ENCODE results near the gene PRLHR.

PRLHR gene

DNA sequence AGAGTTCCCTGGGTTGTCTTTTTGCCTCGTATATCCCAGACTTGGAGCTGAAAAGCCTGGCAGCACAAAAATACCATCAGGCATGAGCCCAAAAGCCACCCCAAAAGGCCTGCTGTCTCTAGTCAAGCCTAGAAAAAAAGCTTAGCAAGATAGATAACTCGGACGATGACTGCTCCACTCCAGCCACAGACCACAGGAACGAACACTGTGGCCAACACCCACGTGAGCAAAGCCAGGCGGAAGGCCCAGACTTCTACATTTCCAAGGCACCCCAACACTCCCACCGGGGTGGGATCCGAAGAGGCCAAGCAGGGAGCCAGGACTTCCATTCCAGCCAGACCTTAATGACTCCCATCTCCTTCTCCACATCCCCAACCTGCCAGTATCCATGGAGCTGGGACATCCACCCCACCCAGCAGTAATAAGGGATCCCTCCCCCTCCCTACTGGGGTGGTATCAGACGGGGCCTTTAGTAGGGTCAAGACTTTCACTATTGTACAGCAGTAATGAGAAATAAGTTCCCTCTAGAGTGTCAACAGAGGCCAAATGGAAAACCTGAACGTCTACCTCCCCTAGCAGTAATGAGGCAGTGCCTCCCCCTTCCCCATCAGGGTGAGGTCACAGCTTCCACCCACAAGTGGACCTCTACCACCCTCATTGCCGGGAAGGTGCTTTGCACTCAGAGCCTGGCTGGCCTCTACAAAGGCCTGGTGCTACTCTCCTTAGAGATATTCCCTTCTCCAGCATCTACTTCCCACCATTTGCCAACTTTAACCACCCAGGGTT, 23.0 kb downstream of the PRLHR start:
- no peak overlapping the region for H3K4me3 ChIP-seq (replicated peaks; ENCODE audit: insufficient read depth, low read length)
- TF ChIP-seq CTCF (IDR thresholded peaks at IDR 0.05; ENCODE audit: insufficient read depth, low read length): no peak
- TF ChIP-seq SPI1 (IDR thresholded peaks at IDR 0.05; ENCODE audit: borderline replicate concordance, low read depth): no peak
- TF ChIP-seq GABPA (IDR thresholded peaks at IDR 0.05; ENCODE audit: low read depth): no peak
- TF ChIP-seq POLR2AphosphoS5 (IDR thresholded peaks at IDR 0.05; ENCODE audit: low read depth): no peak
- TF ChIP-seq, protein P1, sequence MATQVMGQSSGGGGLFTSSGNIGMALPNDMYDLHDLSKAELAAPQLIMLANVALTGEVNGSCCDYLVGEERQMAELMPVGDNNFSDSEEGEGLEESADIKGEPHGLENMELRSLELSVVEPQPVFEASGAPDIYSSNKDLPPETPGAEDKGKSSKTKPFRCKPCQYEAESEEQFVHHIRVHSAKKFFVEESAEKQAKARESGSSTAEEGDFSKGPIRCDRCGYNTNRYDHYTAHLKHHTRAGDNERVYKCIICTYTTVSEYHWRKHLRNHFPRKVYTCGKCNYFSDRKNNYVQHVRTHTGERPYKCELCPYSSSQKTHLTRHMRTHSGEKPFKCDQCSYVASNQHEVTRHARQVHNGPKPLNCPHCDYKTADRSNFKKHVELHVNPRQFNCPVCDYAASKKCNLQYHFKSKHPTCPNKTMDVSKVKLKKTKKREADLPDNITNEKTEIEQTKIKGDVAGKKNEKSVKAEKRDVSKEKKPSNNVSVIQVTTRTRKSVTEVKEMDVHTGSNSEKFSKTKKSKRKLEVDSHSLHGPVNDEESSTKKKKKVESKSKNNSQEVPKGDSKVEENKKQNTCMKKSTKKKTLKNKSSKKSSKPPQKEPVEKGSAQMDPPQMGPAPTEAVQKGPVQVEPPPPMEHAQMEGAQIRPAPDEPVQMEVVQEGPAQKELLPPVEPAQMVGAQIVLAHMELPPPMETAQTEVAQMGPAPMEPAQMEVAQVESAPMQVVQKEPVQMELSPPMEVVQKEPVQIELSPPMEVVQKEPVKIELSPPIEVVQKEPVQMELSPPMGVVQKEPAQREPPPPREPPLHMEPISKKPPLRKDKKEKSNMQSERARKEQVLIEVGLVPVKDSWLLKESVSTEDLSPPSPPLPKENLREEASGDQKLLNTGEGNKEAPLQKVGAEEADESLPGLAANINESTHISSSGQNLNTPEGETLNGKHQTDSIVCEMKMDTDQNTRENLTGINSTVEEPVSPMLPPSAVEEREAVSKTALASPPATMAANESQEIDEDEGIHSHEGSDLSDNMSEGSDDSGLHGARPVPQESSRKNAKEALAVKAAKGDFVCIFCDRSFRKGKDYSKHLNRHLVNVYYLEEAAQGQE (IDR thresholded peaks at IDR 0.05; ENCODE audit: insufficient replicate concordance, low read depth): no peak
- no peak overlapping the region for H3K27ac ChIP-seq (replicated peaks)
- no peaks in the 10 kb centered on the region for H3K27me3 ChIP-seq (ENCODE audit: insufficient read depth, poor library complexity, severe bottlenecking)
- DNase-seq (ENCODE audit: low read depth in 1 of 2, low spot score in 1 of 2): no peak

DNA sequence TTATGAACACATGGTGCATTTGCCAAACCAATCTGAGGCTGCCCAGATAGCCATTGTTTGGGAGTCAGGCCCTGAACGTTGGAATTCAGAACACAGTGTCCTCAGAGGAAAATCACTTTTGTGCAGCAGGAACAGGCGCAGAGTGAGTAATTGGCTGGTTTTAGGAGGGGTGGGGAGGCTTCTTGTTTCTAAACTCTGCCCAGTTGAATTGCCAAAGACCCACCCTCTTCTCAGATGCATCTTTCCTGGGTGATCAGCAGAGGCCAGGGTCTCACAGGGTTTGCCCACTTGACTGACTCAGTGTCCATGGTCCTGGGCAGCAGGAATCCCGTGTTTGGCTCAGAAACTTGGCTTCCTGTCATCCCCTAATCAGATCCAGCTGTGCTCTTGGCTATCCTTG, 24.3 kb downstream of the PRLHR start:
- no peak overlapping the region for H3K4me3 ChIP-seq (replicated peaks; ENCODE audit: insufficient read depth, low read length)
- H3K27ac ChIP-seq (replicated peaks): no peak overlapping the region
- DNase-seq (ENCODE audit: low read depth in 1 of 2, low spot score in 1 of 2): no peak
- TF ChIP-seq GABPA (IDR thresholded peaks at IDR 0.05; ENCODE audit: low read depth) (no peak), SPI1 (IDR thresholded peaks at IDR 0.05; ENCODE audit: borderline replicate concordance, low read depth) (no peak), POLR2AphosphoS5 (IDR thresholded peaks at IDR 0.05; ENCODE audit: low read depth) (no peak), CTCF (IDR thresholded peaks at IDR 0.05; ENCODE audit: insufficient read depth, low read length) (no peak)
- TF ChIP-seq, protein P1 (IDR thresholded peaks at IDR 0.05; ENCODE audit: insufficient replicate concordance, low read depth): no peak
- no peaks in the 10 kb centered on the region for H3K27me3 ChIP-seq (ENCODE audit: insufficient read depth, poor library complexity, severe bottlenecking)

DNA sequence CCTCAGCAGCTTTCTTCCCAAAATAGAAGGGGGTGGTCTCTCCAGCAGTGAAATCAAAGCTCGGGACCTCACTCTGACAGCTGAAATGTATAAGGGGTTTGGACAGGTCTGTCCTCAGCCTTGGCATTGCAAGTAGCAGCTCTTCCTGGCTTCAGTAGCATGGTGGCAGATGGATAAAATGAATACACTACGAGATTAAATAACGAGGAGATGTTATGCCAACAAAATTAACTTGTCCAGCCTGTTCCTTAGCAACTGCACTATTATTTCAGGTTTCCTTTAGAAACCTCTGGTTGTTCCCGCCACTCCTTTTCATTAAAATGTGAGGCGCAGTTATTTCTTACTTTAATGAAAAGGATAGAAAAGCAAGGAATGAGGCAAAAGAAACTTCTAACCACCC, 24.9 kb downstream of the PRLHR start:
- no peak for DNase-seq (ENCODE audit: low read depth in 1 of 2, low spot score in 1 of 2)
- TF ChIP-seq GABPA (IDR thresholded peaks at IDR 0.05; ENCODE audit: low read depth): no peak
- no peak for TF ChIP-seq SPI1 (IDR thresholded peaks at IDR 0.05; ENCODE audit: borderline replicate concordance, low read depth)
- TF ChIP-seq POLR2AphosphoS5 (IDR thresholded peaks at IDR 0.05; ENCODE audit: low read depth): no peak
- TF ChIP-seq, protein P1 (IDR thresholded peaks at IDR 0.05; ENCODE audit: insufficient replicate concordance, low read depth): no peak
- TF ChIP-seq CTCF (IDR thresholded peaks at IDR 0.05; ENCODE audit: insufficient read depth, low read length): no peak
- Histone ChIP-seq H3K4me3 (replicated peaks; ENCODE audit: insufficient read depth, low read length) (no peak overlapping the region), H3K27me3 (ENCODE audit: insufficient read depth, poor library complexity, severe bottlenecking) (no peaks in the 10 kb centered on the region), H3K27ac (replicated peaks) (no peak overlapping the region)
